Right lobe of liver (tissue), 6 donors: ENCODE measurements around the gene C1R. TPM values are rescaled to one million over a fixed set of nuclear protein-coding genes. Genes with fewer than 3 reads are reported as not detected.

Source experiments
- ATAC-seq, 4 donors: fragments of 200-7000 bp; cut with Tn5 transposase; one replicate each; pipeline ENCODE4 v1.9.1; 2020; ENCODE audit warnings: mild to moderate bottlenecking in 4 of 4, moderate library complexity in 4 of 4
- DNase-seq, 3 donors: peaks; one replicate each; pipeline ENCODE4 v3.0.0-alpha.2; 2020
- H3K27ac ChIP-seq, 3 donors: fragments of 200-600 bp; one replicate each; pipeline ENCODE4 v1.8.0; 2022
- H3K27me3 ChIP-seq, 2 donors: fragments of 200-600 bp; one replicate each; pipeline ENCODE4 v1.8.0; 2022
- H3K36me3 ChIP-seq, 4 donors: fragments of 200-600 bp; sonication (generic) in 1 of 4; one replicate each; pipeline versions ENCODE4 v1.5.1 to v1.8.0; 2017 to 2022; ENCODE audit warnings: control low read depth in 1 of 4
- H3K4me1 ChIP-seq, 4 donors: fragments of 200-600 bp; sonication (generic) in 1 of 4; one replicate each; pipeline versions ENCODE4 v1.5.1 to v1.8.0; 2017 to 2022; ENCODE audit warnings: control low read depth in 1 of 4
- H3K4me3 ChIP-seq, 3 donors: fragments of 200-600 bp; one replicate each; pipeline ENCODE4 v1.8.0; 2022
- H3K9me3 ChIP-seq, 4 donors: fragments of 200-600 bp; sonication (generic) in 1 of 4; one replicate each; pipeline versions ENCODE4 v1.5.1 to v1.8.0; 2017 to 2022; ENCODE audit warnings: control low read depth in 1 of 4
- POLR2A ChIP-seq: fragments of 450-650 bp; IDR thresholded peaks from one replicate; pipeline ENCODE4 v1.6.1; 2017; ENCODE audit warnings: antibody characterized with exemption, mild to moderate bottlenecking
- WGBS: methylation state at CpG from one replicate; pipeline ENCODE4 v1.1.6; 2018; ENCODE audit warnings: low coverage, low lambda C conversion rate; ENCODE audit not compliant: insufficient coverage; ENCODE audit errors: missing lambda C conversion rate; 5-methylcytosine and 5-hydroxymethylcytosine counted together
- intact Hi-C, 2 donors: fragments of 100-400 bp; cut with DNase I; formaldehyde crosslinking; loops; one replicate each; pipeline versions ENCODE4 v1.11.2 to v1.14.1; 2022
- long read RNA-seq: library from polyadenylated mRNA; unstranded; transcript quantifications from one replicate; pipeline ENCODE4 v2.0.0, GENCODE V29; 2019
- total RNA-seq, 6 experiments: library from RNA; depleted of rRNA in 2 of 6; stranded (reverse); fragments of >200 nt in 2 of 6; fragmentation: NEBNext Ultra II Directional in 3 of 6; extraction: Animal tissue kit (Norgen Biotek cat#: 25700) in 3 of 6; gene quantifications; one replicate each; pipeline versions ENCODE4 v1.1.0 to v1.2.4, GENCODE V29; 2016 to 2023
- TF ChIP-seq, protein P1 (sequence below), 4 donors: fragments of 200-600 bp in 3 of 4; fragments of 450-650 bp in 1 of 4; IDR thresholded peaks; one replicate each; pipeline versions ENCODE4 v1.5.1 to v1.8.0; 2016 to 2022; ENCODE audit warnings: antibody characterized with exemption in 4 of 4, mild to moderate bottlenecking in 2 of 4
- donor health status: DM: no; HTN: yes; CAD: no.
- donor health status: DM: no; HTN: no; CAD: no.
- donor health status: DM: no; HTN: no; CAD: no.
- donor health status: DM: no; HTN: yes; CAD: no.
- donor health status: DM: no; HTN: yes; CAD: no.

Gene C1R
- total RNA-seq: 1,000 to 10,000 TPM; 1,157 to 2,557 (median 1,950) TPM
- long read RNA-seq, transcript C1R-202 (11 exons, 2,347 nt): minor isoform, 49 of 667 reads
- long read RNA-seq, transcript C1R-214 (4 exons, 2,580 nt): minor isoform, 6 of 667 reads
- long read RNA-seq, transcript C1R-215 (11 exons, 2,508 nt): major isoform, 368 of 667 reads
- long read RNA-seq, partial matches to known transcripts: 129 of 667 reads
- long read RNA-seq, other reads (novel, unspliced or antisense): 110 of 667 reads

DNA sequence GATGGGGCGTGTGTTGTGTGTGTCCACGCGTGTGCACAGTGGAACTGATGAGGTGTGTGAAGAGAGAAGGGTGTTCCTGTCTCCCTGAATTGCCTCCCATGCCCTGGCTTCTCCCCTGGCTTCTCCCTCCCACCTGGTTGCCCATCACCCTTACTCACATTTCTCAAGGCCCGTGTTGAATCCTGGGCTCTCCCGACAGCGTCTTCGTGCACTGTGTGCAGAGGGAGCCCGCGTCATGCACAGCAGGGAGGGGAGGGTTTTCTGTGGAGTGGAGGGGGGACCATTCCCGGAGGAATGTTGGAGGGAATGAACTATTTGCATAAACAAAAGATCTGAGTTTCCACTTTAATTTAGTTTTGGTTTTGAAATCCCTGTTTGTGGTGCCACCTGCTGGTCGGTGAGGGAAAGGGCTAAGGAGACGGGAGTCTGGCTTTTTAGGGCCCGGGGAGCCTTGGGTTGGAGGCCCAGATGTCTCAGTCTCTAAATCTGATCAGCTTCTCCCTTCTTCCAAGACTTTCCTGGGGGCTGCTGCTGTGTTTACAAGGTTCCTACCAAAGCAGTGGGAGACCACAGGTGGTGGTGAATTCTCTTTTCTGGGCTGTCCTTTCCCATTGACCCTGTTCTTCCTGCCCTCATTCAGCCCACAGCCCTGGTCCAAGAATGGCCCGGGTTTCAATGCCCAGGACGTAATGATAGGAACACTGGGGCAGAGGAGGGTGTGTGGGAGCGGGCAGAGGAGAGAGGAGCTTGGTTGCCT lies at the start of gene C1R:
C1R (minus strand) TSS at position 217 of the 757 bp plus-strand sequence; CDS start at position 160, 57 bp downstream.
- TF ChIP-seq, protein P1, sequence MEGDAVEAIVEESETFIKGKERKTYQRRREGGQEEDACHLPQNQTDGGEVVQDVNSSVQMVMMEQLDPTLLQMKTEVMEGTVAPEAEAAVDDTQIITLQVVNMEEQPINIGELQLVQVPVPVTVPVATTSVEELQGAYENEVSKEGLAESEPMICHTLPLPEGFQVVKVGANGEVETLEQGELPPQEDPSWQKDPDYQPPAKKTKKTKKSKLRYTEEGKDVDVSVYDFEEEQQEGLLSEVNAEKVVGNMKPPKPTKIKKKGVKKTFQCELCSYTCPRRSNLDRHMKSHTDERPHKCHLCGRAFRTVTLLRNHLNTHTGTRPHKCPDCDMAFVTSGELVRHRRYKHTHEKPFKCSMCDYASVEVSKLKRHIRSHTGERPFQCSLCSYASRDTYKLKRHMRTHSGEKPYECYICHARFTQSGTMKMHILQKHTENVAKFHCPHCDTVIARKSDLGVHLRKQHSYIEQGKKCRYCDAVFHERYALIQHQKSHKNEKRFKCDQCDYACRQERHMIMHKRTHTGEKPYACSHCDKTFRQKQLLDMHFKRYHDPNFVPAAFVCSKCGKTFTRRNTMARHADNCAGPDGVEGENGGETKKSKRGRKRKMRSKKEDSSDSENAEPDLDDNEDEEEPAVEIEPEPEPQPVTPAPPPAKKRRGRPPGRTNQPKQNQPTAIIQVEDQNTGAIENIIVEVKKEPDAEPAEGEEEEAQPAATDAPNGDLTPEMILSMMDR (IDR thresholded peaks at IDR 0.05): peak; percentile 90 to 93 (median 92)
- peak; percentile 58 for TF ChIP-seq POLR2A
- H3K27me3 ChIP-seq: no peaks in the 10 kb centered on the region

DNA sequence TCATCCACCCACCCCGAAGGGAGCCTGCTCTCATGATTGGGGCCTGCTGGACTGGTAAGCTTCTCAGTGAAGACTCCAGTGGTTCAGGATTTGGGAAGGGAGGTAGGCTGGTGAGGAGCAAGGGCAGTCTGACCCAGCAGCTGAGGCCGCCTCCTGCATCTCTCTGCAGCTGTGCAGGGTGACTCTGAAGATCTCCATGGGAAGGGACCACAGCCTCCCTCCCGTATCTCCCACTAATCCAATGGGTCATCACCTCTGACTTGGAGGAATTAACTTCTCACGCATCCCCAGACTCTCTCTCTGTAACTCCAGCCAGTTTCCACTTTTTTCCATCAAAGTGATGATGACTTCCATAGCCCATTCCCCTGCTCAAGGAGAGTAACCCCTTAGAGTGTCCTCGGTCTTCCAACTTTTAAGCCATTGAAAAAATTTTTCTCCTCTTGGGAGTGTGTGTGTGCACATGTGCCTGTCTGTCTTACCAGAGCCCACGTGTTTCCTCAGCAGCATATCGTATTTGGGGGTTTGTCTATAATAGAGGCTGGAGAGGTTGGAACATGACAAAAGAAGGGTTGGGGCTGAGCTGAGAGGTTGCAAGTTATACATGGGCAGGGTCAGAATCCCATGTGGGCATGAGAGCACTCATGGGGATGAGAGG lies 49.2 kb upstream of the C1R start:
- Histone ChIP-seq H3K27me3 (no peaks in the 10 kb centered on the region), H3K9me3 (no peaks in the 10 kb centered on the region), H3K4me1 (peaks cover 0 to 32% (median 1%) of the 10 kb centered on the region in 4 donors), H3K36me3 (peaks cover 0 to 32% (median 9%) of the 10 kb centered on the region in 4 donors), H3K4me3 (no peak overlapping the region), H3K27ac (no peak overlapping the region)
- ATAC-seq (no peak), DNase-seq (no peak)
- 84% methylated on average over 4 of the region's 7 CpGs for WGBS
- no peak for TF ChIP-seq POLR2A
- TF ChIP-seq, protein P1 (IDR thresholded peaks at IDR 0.05): no peak
- intact Hi-C loops: no loop called here

More for the DNA sequence above, at the start of gene C1R:
- ATAC-seq (peak; percentile 65 to 81 (median 73)), DNase-seq (peak; percentile 86 to 90 (median 86))
- Histone ChIP-seq H3K4me1 (peaks cover 0 to 51% (median 14%) of the 10 kb centered on the region in 4 donors), H3K27ac (peak within 1 kb of the TSS; percentile 84 to 94 (median 84)), H3K36me3 (peaks cover 5 to 30% (median 17%) of the 10 kb centered on the region in 4 donors), H3K4me3 (peak within 1 kb of the TSS; percentile 56 to 90 (median 81)), H3K9me3 (no peaks in the 10 kb centered on the region)
- WGBS: 7% methylated on average over 13 of the region's 16 CpGs
- intact Hi-C loops: loop anchor here in 1 of 2 donors (10.0 kb wide), 1 partner anchor 138 kb away; the partner anchor contains the start of gene PTPN6

DNA sequence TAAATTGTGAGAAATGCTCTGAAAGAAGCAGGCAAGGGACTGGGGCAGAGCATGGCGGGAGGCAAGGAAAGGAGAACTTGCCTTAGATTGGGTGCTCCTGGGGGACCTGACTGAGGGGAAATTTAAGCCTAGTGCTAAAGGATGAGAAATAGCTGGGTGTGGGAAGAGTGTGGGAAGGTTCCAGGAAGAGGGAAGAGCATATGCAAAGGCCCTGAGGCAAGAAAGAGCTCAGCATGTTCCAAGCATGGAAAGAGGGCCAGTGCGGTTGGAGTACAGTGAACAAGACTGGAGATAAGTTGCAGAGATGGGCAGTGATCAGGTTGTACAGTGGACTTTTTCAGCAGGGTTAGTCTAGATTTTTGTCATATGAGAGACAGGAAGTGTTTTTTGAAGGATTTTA lies 47.0 kb upstream of the C1R start:
- Histone ChIP-seq H3K4me1 (peaks cover 0 to 21% (median 0%) of the 10 kb centered on the region in 4 donors), H3K27ac (no peak overlapping the region), H3K27me3 (no peaks in the 10 kb centered on the region), H3K36me3 (peaks cover 0 to 46% (median 15%) of the 10 kb centered on the region in 4 donors), H3K9me3 (no peaks in the 10 kb centered on the region), H3K4me3 (no peak overlapping the region)
- ATAC-seq (no peak), DNase-seq (no peak)
- TF ChIP-seq POLR2A: no peak
- TF ChIP-seq, protein P1 (IDR thresholded peaks at IDR 0.05): no peak
- intact Hi-C loops: no loop called here
- WGBS: 92% methylated on average over 2 of the region's 2 CpGs

DNA sequence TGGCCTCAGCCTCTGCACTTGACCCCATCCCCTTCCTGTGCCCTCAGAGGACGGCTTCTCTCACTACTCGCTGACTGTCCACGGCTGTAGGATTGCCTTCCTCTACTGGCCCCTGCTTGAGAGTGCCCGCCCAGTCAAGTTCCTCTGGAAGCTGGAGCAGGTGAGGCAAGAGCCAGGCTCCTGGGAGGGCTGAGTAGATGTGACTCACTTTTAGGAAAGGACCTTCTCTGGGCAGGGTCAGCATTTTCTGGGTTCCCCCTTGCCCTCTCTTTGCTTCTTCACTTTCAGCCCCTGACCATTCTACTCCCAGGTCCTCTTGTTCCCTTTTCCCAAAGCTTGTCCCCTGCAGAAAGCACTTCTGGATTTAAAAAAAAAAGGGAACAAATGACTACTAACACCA lies 45.7 kb upstream of the C1R start:
- no CpG with 5 or more reads among the region's 4 CpGs for WGBS
- Histone ChIP-seq H3K4me3 (no peak overlapping the region), H3K36me3 (peaks cover 0 to 54% (median 15%) of the 10 kb centered on the region in 4 donors), H3K9me3 (no peaks in the 10 kb centered on the region), H3K4me1 (peaks cover 0 to 8% (median 0%) of the 10 kb centered on the region in 4 donors), H3K27ac (no peak overlapping the region), H3K27me3 (no peaks in the 10 kb centered on the region)
- TF ChIP-seq, protein P1 (IDR thresholded peaks at IDR 0.05): no peak
- no peak for TF ChIP-seq POLR2A
- intact Hi-C loops: no loop called here
- ATAC-seq (no peak), DNase-seq (no peak)
